Raji (cell line): ENCODE results near the gene APOA1.

Experiments
- POLR2A ChIP-seq: IDR thresholded peaks from 2 replicates; pipeline ENCODE4 v1.6.1; 2011; ENCODE audit warnings: low read depth, low read length, control low read depth; ENCODE audit not compliant: insufficient read depth

The APOA1 gene

GRCh38 chr11:116844722-116845121, 7.3 kb upstream of the APOA1 start:
- TF ChIP-seq POLR2A, result no peak

DNA sequence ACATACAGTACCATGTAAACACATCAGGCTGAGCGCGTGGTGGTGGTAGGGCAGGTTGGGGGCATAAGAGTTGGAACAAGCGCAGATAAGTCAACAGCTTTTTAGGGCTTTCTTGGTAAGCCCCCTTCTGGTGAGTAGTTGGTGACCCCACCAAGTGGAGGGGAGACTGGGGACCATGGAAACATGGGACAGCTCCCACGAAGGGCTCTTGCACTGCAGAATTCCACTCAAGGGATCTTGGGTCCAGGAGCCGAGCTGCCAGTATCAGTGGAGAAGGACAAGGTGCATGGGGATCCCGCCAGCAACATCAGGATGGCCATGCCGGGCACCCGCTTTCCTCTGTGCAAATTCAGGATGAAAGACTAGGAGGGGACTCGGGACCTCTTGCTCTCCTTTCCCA, 6.2 kb upstream of the APOA1 start:
- no peak for TF ChIP-seq POLR2A

DNA sequence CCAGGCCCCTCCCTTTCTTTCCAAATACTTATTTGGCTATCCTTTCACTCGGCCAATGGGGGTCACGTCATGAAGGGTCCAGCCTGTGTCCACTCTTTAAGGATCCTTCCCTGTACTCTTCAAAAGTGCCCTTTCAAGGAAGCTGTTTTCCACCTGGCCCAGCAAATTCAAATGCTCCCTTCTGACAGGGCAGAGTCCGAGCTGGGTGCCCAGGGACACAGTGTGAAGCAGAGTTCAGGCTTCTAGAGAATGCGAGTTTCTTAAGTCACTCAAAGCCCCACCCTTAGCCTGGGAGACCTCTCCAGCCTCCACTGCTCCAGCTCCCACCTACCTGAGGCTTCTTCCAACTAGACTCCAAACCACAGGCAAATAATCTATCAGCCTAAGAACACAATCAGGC, 5.5 kb upstream of the APOA1 start:
- TF ChIP-seq POLR2A, result no peak

DNA sequence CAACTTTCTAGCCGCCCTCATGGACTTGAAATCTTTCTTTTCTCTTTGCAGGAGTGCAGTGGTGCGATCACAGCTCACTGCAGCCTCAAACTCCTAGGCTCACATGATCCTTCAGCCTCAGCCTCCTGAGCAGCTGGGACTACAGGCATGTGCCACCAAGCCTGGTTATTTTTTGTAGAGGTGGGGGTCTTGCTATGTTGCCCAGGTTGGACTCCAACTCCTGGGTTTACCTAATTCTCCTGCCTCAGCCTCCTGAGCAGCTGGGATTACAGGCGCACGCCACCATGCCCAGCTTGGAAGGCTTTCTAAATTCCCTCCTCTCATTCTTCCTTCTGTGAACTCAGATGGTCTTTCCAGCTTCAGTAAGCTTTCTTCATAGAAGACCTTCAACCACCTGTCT, 4.7 kb upstream of the APOA1 start:
- no peak for TF ChIP-seq POLR2A

DNA sequence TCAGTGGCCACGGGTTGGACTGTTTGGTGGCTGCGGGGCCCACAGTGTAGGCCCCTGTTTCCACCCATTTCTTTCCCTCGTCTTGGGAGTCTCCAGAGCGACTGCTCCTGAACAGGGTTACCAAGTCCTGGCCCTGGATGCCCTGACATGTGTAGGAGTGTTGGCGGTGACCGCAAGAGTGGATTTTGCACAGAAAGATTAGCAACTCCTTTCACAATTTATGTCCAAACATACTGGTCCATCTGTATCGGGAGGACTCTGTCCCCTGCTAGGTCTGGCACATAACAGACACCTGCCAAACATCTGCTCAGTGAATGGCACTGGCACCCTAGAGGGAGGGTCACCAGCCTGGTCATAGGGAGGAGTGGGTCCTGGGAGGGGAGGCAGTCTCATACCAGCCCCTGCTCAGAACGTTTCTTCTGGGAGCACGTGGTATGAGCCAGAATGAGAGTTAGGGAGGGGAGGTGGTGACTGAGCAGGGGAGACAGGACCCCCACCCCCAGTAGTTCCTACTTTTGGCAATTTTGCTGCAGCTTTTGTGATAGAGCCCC, 3.4 kb upstream of the APOA1 start:
- no peak for TF ChIP-seq POLR2A

GRCh38 chr11:116840224-116840745, 2.9 kb upstream of the APOA1 start:
- no peak for TF ChIP-seq POLR2A

DNA sequence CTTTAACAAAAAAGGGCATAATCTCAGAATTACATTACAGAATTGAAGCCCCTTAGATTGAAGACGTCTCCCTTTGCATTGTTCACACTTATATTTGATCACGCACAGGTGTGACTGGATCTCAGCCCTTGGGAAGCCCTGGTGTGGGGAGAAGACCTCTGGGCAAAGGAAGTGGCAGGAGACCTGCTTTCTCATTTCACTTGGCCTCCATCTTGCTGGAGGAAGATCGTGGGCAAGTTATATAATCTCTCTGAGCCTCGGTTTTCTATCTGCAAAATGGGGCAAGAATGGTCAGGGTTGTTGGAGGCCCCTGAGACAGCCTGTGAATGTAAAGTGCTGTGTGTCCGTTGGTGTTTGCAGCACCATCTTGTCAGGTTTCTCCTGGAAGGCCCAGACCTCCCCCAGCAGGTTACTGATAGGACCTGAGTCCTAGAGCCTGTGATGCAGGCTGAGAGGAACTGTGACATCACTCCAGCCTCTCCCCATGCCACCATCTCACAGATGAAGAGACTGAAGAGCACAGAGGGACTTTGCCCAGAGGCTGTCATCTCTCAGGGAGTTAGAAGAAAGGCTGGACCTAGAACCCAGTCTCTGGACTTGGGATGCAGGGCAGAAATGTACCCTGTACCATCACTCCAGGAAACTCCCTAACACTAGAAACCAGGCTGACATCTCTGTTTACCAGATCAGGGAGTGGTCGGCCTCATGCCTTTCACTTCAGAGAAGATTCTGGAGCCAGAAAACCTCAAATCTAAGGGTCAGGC, 1.1 kb upstream of the APOA1 start:
- TF ChIP-seq POLR2A, result no peak

GRCh38 chr11:116836632-116836991, 810 bp downstream of the APOA1 start:
- no peak for TF ChIP-seq POLR2A

- TF ChIP-seq POLR2A, result peak; percentile 76
Observed at GRCh38 chr11:116835791-116836631, 1.4 kb downstream of the APOA1 start.

GRCh38 chr11:116835042-116835772, 2.2 kb downstream of the APOA1 start:
- no peak for TF ChIP-seq POLR2A

GRCh38 chr11:116833816-116834534, 3.4 kb downstream of the APOA1 start:
- no peak for TF ChIP-seq POLR2A

GRCh38 chr11:116833491-116833815, 4.0 kb downstream of the APOA1 start:
- no peak for TF ChIP-seq POLR2A

GRCh38 chr11:116832350-116833290, 4.8 kb downstream of the APOA1 start:
- TF ChIP-seq POLR2A, result no peak
